HG02938 (cell line): Measurements from ENCODE around the gene TRPM3.

Experiments used
- ATAC-seq: cut with Tn5 transposase; IDR thresholded peaks from one replicate; pipeline ENCODE4 v1.9.1; 2021; ENCODE audit warnings: mild to moderate bottlenecking, moderate library complexity; ENCODE audit not compliant: unreplicated experiment

The TRPM3 gene

DNA sequence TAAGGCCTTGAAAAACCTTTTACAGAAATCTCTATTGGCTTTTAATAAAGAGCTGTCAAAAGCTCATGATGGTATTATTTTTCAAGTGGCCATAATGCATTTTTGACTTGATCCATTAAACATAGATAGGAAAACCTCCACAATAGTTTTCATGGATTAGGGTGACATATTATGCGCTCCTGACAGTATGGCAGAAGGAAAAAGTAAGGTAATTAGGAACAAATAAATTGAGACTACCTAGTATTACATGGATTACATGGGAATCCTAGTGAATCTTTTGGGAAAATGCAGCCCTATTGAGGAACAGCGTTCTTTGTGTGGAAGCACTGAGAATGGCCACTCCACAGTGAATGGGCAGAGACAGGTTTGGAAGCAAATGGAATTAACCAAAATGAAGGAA, 171.2 kb downstream of the TRPM3 start:
- no peak for ATAC-seq

DNA sequence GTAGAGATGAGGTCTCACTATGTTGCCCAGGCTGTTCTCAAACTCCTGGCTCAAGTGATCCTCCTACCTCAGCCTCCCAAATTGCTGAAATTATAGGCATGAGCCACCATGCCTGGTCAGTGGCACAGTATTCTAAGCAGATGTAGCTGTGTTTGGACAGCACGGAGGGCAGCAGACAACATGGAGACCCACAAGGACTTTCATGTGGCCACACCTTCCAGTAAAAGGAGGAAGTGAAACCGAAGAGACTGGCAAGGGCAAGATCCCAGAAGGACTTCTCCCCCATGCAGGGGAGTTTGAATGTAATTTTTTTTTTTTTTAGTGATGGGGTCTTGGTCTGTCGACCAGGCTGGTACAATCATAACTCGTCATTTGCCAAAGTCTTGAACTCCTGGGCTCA, 172.2 kb downstream of the TRPM3 start:
- ATAC-seq: no peak

DNA sequence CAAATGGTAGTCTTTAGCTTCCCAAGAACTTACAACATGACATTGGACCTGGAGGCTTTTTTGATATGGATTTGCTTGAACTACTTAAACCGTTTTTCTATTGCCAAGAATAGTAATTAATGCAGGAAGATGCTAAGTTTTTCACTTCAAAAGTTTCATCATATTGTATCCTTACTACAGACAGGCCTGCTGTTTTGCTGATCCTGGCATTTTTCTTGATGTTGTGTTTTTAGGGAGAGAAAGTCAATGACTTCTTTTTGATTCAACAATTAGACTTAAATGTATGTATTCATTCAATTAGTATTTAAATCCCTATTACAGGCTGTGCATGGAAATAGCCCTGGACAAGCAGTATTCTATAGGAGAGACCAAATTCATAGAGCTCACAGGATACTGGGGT, 172.7 kb downstream of the TRPM3 start:
- no peak for ATAC-seq

DNA sequence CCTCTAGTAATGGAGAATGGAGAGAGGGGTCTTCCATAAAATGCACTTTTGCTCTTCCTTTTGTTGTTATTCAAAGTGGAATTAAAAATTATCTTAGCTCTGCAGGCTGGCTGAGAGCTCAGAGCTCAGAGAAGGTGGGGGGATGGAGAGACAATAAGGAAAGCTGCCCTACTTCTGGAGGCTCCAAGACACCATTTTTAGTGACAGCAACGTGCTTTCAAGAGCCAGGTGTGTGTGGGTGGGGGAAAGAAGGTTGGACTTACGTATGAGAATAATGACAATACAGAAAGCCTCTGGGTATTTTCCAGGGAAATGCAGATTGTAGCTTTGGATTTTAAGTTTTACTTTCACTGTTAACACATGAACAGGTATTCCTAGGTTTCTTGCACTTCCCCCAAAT, 173.9 kb downstream of the TRPM3 start:
- ATAC-seq: no peak

DNA sequence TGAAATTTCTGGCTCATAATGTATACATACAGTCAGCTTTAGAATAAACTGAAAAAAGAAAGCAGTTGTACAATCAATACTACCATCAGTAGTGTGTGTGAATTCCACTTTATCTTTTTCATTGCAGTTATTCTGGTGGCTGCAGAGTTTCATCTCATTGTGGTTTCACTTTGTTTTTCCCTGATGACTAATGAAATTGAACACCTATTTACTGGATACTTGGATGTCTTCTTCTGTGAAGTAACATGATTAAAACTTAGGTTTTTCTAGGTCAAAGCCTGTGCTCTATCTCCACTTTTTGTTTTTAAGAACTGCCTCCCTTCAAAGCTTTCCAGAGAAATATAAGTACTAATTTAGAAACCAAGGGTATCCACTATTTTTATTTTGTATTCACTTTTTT, 174.3 kb downstream of the TRPM3 start:
- ATAC-seq: no peak

DNA sequence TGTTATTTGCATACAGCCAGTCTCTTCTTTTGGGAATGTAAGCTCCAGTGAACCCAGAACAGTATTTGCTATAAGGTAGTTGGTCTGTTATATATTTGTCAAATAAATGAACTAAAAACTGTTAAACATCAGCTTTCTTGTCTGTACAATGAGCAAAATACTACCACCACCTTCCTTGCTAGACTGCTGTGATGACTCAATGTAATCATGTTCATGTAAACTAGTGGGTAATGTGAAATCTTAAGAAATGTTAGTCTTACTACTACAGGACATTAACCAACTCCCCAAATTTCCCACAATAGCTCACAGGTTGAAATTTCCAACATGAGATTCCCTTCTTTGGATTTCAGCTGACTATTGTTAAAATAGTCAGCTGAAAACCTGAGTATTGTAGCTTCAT, 176.1 kb downstream of the TRPM3 start:
- no peak for ATAC-seq

DNA sequence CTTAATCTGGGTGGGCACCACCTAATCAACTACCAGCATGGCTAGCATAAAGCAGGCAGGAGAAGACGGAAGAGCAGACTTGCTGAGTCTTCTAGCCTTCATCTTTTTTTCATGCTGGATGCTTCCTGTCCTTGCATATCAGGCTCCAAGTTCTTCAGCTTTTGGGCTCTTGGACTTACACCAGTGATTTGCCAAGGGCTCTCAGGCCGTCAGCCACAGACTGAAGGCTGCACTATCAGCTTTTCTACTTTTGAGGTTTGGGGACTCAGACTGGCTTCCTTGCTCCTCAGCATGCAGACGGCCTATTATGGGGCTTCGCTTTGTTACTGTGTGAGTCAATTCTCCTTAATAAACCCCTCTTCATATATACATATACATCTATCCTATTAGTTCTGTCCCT, 180.2 kb downstream of the TRPM3 start:
- no peak for ATAC-seq

DNA sequence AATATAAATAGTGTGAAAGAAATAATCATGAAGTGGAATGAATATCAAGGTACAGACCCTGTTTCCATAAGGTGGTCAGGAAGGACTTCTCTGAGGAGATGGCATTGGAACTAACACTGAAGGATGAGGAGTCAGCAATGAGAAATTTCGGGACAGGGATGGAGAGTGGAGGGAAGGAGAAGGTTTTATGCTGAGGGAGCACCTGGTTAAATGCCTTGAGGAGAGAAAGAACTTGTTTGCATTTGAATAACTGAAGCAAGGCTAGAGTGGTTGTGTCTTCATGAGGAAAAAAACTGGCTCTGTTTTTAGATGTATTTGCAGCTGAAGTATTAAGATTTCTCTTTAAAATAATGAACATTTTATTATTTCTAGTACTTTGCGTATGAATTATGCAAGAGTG, 180.8 kb downstream of the TRPM3 start:
- no peak for ATAC-seq

DNA sequence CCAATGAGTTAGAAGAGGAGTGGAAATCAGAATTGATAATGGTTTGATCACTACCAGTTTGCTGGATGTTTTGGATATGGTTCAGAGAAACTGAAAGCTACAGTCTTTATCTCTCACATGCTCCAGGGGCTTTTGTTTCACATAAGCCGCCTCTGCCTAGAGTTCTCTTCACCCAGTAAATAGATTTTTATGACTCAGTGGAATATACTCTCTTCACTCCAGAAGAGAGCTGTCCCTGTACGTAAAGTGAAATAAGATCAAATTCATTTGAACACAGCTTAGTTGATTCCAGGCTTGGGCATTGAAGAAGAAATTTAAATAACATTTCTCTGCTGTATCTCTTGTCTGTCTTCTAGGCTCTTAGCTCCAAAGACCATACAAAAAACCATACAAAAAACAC, 184.9 kb downstream of the TRPM3 start:
- no peak for ATAC-seq

DNA sequence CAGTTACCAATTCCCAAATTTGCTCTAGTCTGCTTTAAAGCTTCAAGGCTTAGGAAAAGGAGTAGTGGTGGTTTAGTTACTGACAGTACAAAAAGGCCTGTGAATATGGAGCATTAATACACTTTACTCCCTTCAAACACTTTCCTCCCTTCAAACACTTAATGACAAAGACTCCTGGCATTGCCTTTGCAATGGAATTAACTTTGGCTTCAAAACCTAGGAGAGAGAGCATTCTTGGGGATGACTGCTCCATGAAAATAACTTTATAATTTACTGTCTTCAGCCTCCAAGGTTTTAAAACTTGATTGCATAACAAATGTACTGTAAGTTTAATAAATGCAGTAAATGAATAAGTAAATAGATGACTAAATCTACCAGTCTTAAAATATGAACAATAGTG, 185.6 kb downstream of the TRPM3 start:
- ATAC-seq: no peak

DNA sequence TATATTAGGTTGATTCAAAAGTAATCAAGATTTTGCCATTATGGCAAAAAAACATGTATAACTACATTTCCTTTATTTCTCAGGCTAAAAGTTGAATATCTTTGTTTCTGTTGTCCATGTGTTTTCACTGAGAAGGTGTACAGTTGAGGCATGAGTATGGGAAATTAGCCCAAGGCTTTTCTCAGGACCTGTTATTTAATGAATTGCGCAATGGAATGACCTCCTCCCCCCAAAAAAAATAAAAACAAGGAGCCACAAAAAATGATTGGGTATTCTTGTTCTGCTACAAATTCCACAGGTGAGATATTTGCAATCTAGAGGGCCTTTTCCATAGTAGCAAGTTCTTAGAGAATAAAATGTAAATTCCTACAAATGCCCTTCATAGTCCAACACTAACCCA, 186.8 kb downstream of the TRPM3 start:
- no peak for ATAC-seq

DNA sequence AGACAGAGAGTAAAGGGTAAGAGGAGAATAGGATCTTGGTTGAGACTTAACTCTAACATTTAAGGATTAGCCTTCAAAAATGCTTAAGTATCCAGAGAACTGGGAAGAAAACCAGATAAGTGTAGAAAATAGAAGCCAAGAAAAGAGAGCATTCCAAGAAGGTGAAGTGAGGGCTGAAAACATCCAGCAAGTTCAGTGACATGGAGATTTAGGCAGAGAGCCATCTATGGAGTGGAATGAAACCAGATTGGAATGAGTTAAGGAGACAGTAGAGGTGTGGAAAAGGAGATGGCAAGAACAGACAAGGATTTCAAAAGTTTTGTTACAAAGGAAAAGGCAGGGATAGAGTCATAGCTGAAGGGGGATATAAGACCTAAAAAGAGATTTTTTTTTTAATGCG, 188.1 kb downstream of the TRPM3 start:
- ATAC-seq: no peak

DNA sequence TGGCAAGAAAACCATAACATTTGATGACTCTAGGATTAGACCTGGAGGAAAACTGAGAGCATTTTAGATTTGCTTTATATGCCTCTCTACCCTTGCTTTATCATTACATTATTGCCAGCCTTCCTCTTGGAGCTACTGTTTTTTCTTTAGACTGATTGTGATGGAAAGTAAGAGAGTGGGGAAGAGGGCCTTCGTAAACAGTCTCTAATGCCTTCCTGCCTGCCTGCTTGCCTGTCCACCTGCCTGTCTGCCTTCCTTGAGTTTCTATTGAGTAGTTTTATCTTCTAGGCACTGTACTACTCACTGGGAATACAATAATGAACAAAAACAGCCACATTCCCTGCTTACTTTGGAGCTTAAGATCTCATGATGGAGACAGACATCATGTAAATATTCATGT, 189.3 kb downstream of the TRPM3 start:
- no peak for ATAC-seq

DNA sequence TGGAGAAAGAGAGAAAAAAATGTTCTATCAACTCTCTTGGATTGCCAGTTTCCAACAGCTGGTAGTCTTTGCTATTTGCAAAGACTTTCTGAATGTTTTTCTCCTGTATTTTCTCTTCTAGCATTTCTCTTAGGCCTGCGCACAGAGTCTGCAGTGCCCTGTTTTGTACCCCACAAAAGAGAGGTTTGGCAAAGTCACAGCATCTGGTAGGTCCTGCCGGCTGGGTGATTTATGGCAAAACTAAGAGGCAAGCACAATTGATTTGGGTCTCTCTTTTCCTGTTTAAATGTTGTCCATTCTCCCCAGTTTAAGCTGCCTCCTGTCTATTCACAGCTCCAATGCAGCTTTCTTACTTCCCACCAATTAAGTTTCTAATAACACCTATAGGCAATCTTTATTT, 193.9 kb downstream of the TRPM3 start:
- no peak for ATAC-seq

DNA sequence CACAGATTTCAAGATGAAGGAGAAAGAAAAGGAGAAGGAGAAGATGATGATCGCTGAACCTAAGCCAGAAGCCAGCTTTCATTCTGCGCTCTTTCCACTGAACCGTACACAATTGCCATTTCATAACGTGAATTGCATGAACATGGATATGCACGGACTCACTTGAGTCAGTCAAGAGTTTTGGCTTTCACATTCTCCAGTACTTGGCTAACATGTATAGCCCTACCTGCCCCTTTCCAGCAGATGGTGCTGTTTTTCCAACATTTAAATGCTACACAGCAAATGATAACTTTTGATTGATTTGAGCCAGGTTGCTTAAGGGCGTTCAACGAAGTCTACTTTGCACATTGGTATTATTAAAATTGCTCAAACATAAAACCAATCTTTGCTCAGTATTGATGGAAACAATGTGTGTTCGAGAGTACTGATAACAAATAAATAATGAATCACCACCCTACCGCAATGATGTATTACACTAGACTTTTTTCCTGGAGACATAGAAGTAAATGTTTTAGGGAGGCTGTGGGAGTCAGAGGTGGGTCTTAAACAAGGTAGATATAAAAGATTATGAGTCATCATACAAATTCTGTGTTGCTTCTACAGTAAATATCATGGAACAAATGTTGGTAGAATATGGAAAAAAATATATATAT, 196.4 kb downstream of the TRPM3 start:
- ATAC-seq: peak; percentile 88

DNA sequence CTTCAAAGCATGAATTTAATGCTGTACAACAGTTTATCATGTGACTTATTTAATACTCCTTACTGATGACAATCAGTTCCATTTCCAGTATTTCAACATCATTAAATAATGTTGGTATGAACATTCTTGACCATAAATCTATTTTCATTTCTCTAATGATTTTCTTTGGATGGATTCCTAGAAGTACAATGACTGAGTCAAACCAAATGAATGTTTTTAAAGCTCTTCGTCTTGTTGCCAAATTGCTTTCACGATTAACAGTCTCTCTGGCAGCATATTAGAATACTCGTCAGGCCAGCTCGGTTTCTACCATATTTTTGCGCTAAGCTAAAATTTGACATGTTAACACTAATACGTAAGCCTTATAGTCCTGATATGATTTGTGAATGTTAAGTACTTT, 197.0 kb downstream of the TRPM3 start:
- ATAC-seq: no peak

DNA sequence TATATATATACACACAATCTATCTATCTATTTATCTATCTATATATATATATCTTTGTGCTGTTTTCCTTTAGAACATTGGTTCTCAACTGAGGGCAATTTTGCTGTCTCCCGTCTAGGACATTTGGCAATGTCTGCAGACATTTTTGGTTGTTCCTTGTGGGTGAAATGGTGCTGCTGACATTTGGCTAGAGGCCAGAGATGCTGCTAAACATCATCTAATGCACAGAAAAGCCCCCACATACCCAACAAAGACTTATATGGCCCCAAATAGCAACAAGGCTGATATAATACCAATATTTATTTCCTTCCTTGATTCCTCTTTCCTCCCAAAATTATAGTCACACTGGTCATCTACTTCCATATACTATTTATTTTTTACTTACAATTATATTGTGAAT, 197.5 kb downstream of the TRPM3 start:
- no peak for ATAC-seq

DNA sequence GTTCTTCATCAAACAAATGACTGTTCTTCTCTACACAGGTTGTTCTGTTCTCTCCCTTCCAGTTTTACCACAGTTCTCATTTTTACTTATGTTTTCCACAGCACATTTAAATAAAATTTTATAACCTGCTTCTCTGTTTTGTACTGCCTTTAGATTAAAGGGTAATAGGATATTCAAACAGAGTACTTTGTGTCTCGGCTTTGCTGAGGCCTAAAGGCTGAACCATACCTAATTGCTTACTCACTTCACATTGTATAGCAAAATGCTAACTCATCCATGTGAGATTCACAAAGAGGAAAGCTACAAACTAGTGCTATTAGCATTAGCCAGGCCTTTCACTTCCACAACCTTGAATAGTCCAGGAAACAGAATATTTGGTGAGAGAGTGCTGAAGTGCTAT, 200.3 kb downstream of the TRPM3 start:
- ATAC-seq: no peak

DNA sequence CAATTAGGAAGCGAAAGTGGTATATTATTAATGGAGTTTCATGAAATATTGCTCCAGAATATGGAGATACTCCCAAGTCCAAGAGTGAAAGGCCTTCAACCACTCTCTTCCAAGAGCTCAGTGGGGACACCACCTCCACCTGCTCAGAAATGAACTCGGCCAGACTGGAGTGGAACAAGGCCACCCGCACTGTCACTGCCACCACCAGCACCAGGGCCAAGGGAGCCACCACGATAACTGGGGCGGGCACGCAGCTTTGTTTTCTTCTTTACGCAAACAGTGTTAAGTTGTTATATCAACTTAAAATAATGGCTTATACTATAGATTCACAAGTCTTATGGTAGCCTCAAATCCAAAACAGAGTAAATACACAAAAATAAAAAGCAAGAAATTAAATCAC, 204.1 kb downstream of the TRPM3 start:
- ATAC-seq: no peak

DNA sequence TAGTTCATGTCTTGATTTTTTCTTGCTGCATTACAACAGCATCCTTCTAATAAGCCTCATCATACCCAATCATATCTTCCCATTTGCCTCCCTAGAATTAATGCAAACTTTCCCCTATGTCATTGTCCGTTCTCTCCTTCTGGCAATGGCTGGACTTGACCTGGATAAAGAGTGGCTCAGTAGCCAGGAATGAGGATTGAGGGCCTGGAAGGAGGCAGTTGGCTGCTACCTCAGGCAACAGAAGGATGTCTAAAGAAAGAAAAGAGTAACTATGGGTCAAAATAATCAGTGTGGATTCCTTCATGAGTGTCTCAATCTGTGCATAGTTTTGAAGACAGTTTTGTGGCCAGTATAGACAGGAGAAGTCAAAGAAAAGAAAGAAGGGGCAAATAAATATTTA, 209.6 kb downstream of the TRPM3 start:
- ATAC-seq: no peak

DNA sequence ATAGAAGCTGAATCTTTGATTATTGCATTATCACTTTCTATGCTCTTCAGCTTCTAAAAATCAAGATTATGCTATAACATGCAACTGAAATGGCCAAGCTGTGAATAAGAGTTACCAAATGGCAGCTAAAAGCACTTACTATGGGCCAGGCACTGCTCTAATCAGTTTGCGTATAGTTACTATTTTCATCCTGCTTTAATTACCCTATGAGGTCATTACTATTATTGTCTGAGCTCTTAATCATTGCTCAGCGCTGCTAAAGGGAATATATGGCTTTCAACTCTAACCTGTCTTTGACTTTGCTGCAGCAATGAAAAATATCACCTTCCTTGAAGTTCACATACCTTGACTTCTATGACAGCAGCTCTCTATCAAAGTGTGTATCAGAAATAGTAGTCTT, 210.8 kb downstream of the TRPM3 start:
- ATAC-seq: no peak

DNA sequence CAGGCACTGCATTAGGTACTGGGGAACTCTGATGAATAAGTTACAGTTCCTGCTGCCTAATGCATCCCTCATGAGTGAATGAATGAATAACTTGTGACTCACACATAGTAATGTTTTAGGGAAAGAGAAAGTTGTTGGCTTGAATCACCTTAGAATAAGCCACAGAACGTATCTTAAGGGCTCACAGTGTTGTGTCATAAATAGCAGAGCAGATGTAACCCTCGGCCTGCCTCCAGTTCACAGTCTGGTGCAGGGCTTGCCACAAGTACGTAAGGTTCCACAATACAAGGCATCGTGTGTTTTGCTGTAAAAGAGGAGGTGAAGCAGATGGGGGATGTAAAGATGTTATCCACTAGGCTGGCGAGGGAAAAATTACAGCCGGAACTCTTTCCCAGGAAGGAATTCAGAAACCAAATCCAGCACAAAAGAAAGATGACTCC, 218.7 kb downstream of the TRPM3 start:
- ATAC-seq: peak; percentile 82

DNA sequence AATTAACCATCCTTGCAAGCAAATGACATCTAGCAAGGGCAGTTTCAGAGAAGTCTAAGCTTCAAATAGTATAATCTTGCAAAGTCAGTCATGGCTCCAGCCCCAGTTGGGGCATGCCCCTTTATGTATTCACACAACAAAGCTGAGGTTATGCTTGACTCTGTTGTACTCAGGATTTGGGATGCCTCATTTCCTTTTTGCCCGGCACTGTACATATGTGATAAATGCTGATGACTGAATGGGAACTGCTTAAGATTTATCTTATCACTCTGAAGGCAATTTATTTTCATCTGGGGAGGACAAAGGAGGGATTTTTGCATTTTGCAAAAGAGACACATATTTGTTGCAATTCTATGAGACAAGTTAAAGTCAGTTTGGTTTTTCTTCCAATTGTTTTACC, 219.2 kb downstream of the TRPM3 start:
- no peak for ATAC-seq

DNA sequence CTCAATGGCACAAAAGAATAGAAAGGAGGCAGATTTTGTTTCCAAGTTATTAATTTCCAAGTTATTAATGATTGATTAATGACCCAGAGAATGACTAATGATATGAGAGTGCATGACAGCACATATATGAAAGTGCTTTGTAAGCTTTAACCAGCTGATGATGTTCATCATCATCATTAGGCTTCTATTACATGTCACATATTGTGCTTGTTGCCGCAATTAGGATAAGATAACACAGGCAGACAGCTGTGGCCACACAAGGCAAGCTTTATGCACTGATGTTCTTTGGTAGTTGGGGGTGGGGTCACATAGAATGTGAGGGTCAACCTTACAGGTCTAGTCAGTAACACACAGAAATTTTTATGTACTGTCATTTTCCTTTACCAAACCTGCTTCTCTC, 219.7 kb downstream of the TRPM3 start:
- ATAC-seq: no peak
